HL-60 (cell line): ENCODE measurements around the gene ASCL1.

Experiments used
- DNase-seq, 2 experiments: peaks; one replicate each; pipeline ENCODE4 v3.0.0-alpha.2; 2010 to 2020; ENCODE audit warnings: low read depth in 1 of 2, low spot score in 1 of 2
- H3K27ac ChIP-seq: fragments of 250-450 bp; sonication (Bioruptor Pico); replicated peaks from 2 replicates; pipeline ENCODE4 v1.5.1; 2020; ENCODE audit warnings: mild to moderate bottlenecking, moderate library complexity
- H3K27me3 ChIP-seq: fragments of 250-450 bp; sonication (Bioruptor Pico); 2 replicates; pipeline ENCODE4 v1.5.1; 2021; ENCODE audit warnings: mild to moderate bottlenecking, moderate library complexity; ENCODE audit not compliant: insufficient read depth, poor library complexity, severe bottlenecking
- H3K4me3 ChIP-seq: replicated peaks from 2 replicates; pipeline ENCODE4 v1.5.1; 2011; ENCODE audit warnings: mild to moderate bottlenecking, control low read depth, low read length; ENCODE audit not compliant: insufficient read depth
- GABPA ChIP-seq: IDR thresholded peaks from 2 replicates; pipeline ENCODE4 v1.6.1; 2012; ENCODE audit warnings: low read depth
- POLR2AphosphoS5 ChIP-seq: IDR thresholded peaks from 2 replicates; pipeline ENCODE4 v1.6.1; 2012; ENCODE audit warnings: low read depth
- SPI1 ChIP-seq: IDR thresholded peaks from 2 replicates; pipeline ENCODE4 v1.6.1; 2012; ENCODE audit warnings: low read depth, mild to moderate bottlenecking, borderline replicate concordance
- TF ChIP-seq, protein P1 (sequence below): IDR thresholded peaks from 2 replicates; pipeline ENCODE4 v1.6.1; 2012; ENCODE audit warnings: low read depth; ENCODE audit not compliant: insufficient replicate concordance
- TF ChIP-seq, protein P2 (sequence below): IDR thresholded peaks from one replicate; pipeline ENCODE4 v1.5.1; 2011; ENCODE audit warnings: low read length, control low read depth, inconsistent platforms; ENCODE audit not compliant: insufficient read depth

ASCL1 gene

DNA sequence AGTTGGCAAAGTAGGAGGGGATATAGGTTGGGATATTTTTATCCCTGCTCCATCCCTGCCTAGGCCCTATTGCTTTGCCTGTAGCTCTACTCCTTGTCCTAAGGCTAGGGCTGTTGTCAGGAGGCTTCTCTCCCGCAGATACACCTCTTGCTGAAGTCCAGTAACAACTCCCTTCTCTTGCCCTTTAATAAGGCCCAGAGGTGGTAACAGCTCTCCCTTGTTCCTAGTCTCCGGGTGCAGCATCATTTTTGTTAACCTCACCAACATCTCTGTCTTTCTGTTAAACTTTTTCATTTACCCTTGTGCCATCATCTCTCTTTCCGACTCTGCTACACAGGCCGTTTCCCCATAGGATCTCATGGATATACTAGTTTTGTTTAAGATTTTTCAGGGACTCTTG is 6.3 kb downstream of the ASCL1 start:
- Histone ChIP-seq H3K27ac (no peak overlapping the region), H3K4me3 (no peak overlapping the region), H3K27me3 (peaks cover 72% of the 10 kb centered on the region)
- DNase-seq: no peak
- TF ChIP-seq, protein P1, sequence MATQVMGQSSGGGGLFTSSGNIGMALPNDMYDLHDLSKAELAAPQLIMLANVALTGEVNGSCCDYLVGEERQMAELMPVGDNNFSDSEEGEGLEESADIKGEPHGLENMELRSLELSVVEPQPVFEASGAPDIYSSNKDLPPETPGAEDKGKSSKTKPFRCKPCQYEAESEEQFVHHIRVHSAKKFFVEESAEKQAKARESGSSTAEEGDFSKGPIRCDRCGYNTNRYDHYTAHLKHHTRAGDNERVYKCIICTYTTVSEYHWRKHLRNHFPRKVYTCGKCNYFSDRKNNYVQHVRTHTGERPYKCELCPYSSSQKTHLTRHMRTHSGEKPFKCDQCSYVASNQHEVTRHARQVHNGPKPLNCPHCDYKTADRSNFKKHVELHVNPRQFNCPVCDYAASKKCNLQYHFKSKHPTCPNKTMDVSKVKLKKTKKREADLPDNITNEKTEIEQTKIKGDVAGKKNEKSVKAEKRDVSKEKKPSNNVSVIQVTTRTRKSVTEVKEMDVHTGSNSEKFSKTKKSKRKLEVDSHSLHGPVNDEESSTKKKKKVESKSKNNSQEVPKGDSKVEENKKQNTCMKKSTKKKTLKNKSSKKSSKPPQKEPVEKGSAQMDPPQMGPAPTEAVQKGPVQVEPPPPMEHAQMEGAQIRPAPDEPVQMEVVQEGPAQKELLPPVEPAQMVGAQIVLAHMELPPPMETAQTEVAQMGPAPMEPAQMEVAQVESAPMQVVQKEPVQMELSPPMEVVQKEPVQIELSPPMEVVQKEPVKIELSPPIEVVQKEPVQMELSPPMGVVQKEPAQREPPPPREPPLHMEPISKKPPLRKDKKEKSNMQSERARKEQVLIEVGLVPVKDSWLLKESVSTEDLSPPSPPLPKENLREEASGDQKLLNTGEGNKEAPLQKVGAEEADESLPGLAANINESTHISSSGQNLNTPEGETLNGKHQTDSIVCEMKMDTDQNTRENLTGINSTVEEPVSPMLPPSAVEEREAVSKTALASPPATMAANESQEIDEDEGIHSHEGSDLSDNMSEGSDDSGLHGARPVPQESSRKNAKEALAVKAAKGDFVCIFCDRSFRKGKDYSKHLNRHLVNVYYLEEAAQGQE: no peak
- TF ChIP-seq POLR2AphosphoS5 (no peak), SPI1 (no peak)

DNA sequence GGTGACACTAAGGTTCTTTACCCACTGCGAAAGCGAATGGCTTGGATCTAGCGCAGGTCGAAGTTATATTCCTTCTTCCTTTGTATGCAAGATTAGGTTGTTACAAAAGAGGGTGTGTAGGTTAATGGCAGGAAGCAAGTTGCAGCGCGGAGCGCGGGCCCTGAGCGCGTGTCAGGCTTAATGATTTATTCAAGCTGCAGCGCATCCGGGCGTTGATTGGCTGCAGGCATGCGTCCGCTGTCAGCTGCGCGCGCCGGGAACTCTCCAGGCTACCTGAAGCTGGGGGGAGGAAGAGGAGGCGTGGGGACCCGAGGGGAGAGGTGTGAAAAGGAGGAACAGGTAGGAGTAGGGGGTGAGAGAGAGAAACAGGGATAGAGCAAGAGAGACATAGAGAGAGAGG is 7.4 kb downstream of the ASCL1 start:
- TF ChIP-seq, protein P1: no peak
- TF ChIP-seq SPI1 (no peak), GABPA (no peak)
- TF ChIP-seq, protein P2, sequence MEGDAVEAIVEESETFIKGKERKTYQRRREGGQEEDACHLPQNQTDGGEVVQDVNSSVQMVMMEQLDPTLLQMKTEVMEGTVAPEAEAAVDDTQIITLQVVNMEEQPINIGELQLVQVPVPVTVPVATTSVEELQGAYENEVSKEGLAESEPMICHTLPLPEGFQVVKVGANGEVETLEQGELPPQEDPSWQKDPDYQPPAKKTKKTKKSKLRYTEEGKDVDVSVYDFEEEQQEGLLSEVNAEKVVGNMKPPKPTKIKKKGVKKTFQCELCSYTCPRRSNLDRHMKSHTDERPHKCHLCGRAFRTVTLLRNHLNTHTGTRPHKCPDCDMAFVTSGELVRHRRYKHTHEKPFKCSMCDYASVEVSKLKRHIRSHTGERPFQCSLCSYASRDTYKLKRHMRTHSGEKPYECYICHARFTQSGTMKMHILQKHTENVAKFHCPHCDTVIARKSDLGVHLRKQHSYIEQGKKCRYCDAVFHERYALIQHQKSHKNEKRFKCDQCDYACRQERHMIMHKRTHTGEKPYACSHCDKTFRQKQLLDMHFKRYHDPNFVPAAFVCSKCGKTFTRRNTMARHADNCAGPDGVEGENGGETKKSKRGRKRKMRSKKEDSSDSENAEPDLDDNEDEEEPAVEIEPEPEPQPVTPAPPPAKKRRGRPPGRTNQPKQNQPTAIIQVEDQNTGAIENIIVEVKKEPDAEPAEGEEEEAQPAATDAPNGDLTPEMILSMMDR: no peak
- H3K4me3 ChIP-seq: no peak overlapping the region
- peaks cover 64% of the 10 kb centered on the region for H3K27me3 ChIP-seq
- DNase-seq: no peak
- no peak overlapping the region for H3K27ac ChIP-seq

DNA sequence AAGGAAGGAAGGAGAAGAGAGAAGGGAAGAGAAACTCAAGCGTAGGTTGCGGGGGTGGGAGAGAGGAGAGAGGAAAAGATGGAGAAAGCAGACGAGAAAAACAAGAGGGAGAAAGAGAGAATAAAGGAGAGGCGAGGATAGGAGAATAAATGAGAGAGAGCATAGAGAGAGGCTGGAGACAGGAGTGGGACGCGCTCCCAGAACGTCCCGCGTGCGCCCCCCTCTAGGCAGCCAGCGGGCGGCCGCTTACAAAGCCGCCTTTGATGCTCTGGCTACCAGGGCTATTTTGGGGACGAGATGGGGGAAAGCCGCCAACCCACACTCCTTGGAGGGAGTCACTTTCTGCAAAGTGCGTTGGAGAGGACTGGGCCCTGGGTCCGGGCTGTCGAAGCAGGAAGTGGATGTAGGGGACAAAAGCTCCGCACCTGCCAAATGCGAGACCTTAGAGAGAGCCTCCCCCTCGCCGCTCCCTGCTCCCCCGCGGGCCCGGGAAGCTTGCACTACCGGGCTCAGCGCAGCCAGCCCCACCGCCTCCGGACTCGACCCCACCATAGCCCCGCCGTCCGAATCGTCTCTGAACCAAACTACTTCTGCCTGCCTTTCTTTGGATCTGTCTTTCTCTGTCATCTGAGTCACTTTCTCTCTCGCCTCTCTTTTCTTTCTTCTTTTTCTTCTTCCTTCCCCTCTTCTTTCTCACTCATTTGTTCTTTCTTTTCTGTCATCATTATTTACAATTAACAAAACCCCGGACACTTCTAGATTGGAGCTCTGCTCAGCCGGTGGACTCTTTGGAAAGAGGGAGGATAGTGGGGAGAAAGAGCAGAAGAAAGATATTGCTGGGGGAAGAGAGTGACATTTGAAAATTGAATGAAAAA is 8.0 kb downstream of the ASCL1 start:
- TF ChIP-seq, protein P2: no peak
- TF ChIP-seq POLR2AphosphoS5: no peak
- TF ChIP-seq, protein P1: no peak
- TF ChIP-seq GABPA: no peak
- no peak for TF ChIP-seq SPI1
- H3K27me3 ChIP-seq: peaks cover 60% of the 10 kb centered on the region

More for the DNA sequence above, 8.0 kb downstream of the ASCL1 start:
- Histone ChIP-seq H3K27ac (no peak overlapping the region), H3K4me3 (no peak overlapping the region)
- DNase-seq: no peak
